ENCODE measurements around the gene ACTA2. TPM values are rescaled to one million over a fixed set of nuclear protein-coding genes. Genes with fewer than 3 reads are reported as not detected.

Gene ACTA2
- total RNA-seq, 1 donor = 855 TPM

- Histone ChIP-seq H3K4me1 (ENCODE audit: insufficient read depth, low read length) (peaks cover 56% of the 10 kb centered on the region), H3K4me2 (ENCODE audit: insufficient read depth, low read length) (peak overlapping the region; percentile 8), H3K79me2 (ENCODE audit: insufficient read depth, low read length) (peaks cover 63% of the 10 kb centered on the region)
Measured at GRCh38 chr10:88888810-88889445, 63.6 kb downstream of the ACTA2 start.

GRCh38 chr10:88886557-88886956, 66.0 kb downstream of the ACTA2 start:
- H3K4me1 ChIP-seq (ENCODE audit: insufficient read depth, low read length) = peaks cover 51% of the 10 kb centered on the region
- DNase-seq (ENCODE audit: insufficient read length, low spot score, missing footprints) = no peak
- no peaks in the 10 kb centered on the region for H4K20me1 ChIP-seq (ENCODE audit: insufficient read depth, low read length)
- TF ChIP-seq, protein P1, sequence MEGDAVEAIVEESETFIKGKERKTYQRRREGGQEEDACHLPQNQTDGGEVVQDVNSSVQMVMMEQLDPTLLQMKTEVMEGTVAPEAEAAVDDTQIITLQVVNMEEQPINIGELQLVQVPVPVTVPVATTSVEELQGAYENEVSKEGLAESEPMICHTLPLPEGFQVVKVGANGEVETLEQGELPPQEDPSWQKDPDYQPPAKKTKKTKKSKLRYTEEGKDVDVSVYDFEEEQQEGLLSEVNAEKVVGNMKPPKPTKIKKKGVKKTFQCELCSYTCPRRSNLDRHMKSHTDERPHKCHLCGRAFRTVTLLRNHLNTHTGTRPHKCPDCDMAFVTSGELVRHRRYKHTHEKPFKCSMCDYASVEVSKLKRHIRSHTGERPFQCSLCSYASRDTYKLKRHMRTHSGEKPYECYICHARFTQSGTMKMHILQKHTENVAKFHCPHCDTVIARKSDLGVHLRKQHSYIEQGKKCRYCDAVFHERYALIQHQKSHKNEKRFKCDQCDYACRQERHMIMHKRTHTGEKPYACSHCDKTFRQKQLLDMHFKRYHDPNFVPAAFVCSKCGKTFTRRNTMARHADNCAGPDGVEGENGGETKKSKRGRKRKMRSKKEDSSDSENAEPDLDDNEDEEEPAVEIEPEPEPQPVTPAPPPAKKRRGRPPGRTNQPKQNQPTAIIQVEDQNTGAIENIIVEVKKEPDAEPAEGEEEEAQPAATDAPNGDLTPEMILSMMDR (IDR thresholded peaks at IDR 0.05; ENCODE audit: extremely low read depth, low read depth, low read length) = no peak
- H3K27me3 ChIP-seq (ENCODE audit: insufficient read depth, low read length) = no peaks in the 10 kb centered on the region
- H3K4me2 ChIP-seq (ENCODE audit: insufficient read depth, low read length) = no peak overlapping the region
- no peaks in the 10 kb centered on the region for H3K36me3 ChIP-seq (ENCODE audit: insufficient read depth, low read length)
- H3K27ac ChIP-seq (ENCODE audit: low read depth, low read length) = no peak overlapping the region
- no peak overlapping the region for H3K4me3 ChIP-seq (ENCODE audit: insufficient read depth, low read length)
- no peak overlapping the region for H2AFZ ChIP-seq (ENCODE audit: low read length)
- peaks cover 76% of the 10 kb centered on the region for H3K79me2 ChIP-seq (ENCODE audit: insufficient read depth, low read length)
- no peaks in the 10 kb centered on the region for H3K9me3 ChIP-seq (ENCODE audit: low read depth, low read length)

More at GRCh38 chr10:88888810-88889445, 63.6 kb downstream of the ACTA2 start:
- no peaks in the 10 kb centered on the region for H3K36me3 ChIP-seq (ENCODE audit: insufficient read depth, low read length)
- no peaks in the 10 kb centered on the region for H3K27me3 ChIP-seq (ENCODE audit: insufficient read depth, low read length)
- no peak overlapping the region for H3K27ac ChIP-seq (ENCODE audit: low read depth, low read length)
- TF ChIP-seq, protein P1 (IDR thresholded peaks at IDR 0.05; ENCODE audit: extremely low read depth, low read depth, low read length) = no peak
- H2AFZ ChIP-seq (ENCODE audit: low read length) = no peak overlapping the region
- H4K20me1 ChIP-seq (ENCODE audit: insufficient read depth, low read length) = no peaks in the 10 kb centered on the region
- H3K4me3 ChIP-seq (ENCODE audit: insufficient read depth, low read length) = no peak overlapping the region
- H3K9me3 ChIP-seq (ENCODE audit: low read depth, low read length) = no peaks in the 10 kb centered on the region
- DNase-seq (ENCODE audit: insufficient read length, low spot score, missing footprints) = no peak

Small RNA genes lying within 50 kb of the gene (small RNA-seq; reads per million reads assigned to genes)
- gene RF02116 = not detected

Other genes with a start within 250 kb of the ACTA2 start
- gene LIPK, start 246.5 kb downstream of the ACTA2 start, total RNA-seq = not detected in 2 replicates
- not detected in 2 replicates for gene LIPN, start 192.8 kb downstream of the ACTA2 start, total RNA-seq
- gene LIPM, start 150.0 kb downstream of the ACTA2 start, total RNA-seq = not detected in 2 replicates
- gene ANKRD22, start 100.9 kb downstream of the ACTA2 start, total RNA-seq = under 0.01 TPM in 2 replicates
- 10.3 and 11.6 TPM in 2 replicates for gene STAMBPL1, start 72.5 kb downstream of the ACTA2 start, total RNA-seq
- 49.6 and 62.5 TPM in 2 replicates for gene FAS, start 38.0 kb upstream of the ACTA2 start, total RNA-seq